GM19395 (cell line): ENCODE measurements around the gene SDK1.
"Not testable (repeated sequence)": the region's sequence is repeated elsewhere in the genome, so short reads cannot be mapped to it uniquely, and the experiment has no call there.

Experiments used
- ATAC-seq: cut with Tn5 transposase; IDR thresholded peaks from one replicate; pipeline ENCODE4 v1.9.1; 2021; ENCODE audit warnings: mild to moderate bottlenecking, moderate library complexity; ENCODE audit not compliant: unreplicated experiment

The SDK1 gene

DNA sequence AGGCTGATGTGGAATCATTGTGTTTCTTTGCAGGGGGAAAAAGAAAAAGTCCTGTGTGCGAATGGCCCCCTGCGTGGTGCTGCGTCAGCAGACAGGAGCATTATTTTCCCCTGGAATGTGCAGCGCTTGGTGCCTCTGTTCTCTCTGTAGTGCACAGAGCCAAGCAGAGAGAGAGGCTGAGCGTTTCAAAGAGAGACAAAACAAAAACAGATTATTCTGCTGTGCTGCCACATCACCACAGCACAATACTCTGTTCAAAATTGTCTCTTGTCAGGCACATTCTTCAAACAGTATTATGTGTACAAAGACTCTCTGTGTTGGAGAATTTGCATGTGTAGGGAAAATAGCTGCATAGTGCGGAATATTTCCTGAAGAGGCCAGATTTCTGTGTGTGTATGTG is 609.0 kb downstream of the SDK1 start:
- ATAC-seq = no peak

DNA sequence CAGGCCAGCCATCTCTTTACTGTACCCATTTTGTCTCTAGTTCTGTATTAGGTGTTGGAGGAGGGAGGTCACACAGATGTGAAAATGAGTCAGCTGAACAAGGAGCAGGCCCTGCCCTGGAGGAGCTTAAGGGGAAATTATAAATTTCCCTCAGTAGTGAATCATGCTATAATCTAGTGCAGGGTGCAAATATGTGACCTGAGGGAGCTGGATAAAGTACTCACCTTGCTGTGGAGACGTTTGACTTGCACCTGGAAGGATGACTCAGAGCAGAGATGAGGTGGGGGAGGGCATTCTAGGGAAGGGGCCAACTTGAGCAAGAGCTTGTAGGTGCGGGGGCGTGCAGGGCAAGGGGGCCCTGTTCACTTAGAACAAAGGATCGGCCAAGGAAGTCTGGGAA is 610.6 kb downstream of the SDK1 start:
- ATAC-seq = no peak

DNA sequence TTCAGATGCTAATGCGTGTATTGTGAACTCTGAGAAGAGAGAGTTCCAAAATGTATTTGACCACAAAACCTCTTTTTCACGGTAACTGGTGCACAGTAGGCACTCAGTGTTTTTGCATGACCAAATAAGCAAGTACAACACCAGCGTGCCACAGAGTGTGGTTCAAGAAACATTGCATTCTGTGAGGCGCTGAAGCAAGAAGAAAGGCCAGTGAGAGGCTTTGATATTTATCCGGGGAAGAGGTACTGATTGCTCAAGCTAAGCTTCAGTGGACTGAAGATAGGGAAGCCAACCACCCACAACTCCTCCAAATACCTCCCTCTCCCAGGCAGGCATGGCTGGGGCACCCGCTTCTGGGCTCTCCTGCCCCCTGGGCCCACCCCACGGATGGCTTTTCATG is 611.2 kb downstream of the SDK1 start:
- no peak for ATAC-seq

DNA sequence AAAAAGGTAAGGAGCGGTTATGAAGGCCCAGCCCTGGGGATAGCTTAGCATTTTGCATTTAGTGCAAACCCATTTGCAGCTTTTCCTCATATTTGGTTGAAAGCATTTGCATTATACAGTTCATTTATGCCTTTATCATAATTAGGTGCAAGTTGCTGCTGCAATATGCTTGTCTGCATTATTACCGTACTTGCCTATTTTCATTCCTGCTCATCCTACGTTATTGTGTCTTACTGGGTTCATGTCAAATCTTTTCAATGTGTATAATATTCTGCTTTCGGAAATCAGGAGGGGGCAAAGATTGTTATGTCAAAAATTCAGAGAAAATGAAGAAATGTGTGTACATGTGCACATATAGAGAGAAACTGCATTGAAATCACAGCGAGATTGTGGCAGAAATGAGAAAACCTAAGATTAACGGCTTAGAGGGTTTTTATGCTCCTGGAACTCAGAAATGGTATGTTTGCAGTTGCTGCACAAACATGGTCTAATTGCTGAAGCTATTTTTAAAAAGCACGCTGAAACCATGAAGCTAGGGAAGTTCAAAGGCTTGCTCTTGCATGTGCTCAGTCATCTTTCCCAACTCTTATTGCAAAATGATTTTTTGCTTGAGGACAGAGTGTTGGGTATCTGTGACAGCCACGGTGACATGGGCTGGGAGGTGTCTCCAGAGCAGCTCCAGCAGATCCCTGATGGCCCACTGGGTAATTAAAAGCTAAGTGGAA is 613.2 kb downstream of the SDK1 start:
- ATAC-seq = no peak

DNA sequence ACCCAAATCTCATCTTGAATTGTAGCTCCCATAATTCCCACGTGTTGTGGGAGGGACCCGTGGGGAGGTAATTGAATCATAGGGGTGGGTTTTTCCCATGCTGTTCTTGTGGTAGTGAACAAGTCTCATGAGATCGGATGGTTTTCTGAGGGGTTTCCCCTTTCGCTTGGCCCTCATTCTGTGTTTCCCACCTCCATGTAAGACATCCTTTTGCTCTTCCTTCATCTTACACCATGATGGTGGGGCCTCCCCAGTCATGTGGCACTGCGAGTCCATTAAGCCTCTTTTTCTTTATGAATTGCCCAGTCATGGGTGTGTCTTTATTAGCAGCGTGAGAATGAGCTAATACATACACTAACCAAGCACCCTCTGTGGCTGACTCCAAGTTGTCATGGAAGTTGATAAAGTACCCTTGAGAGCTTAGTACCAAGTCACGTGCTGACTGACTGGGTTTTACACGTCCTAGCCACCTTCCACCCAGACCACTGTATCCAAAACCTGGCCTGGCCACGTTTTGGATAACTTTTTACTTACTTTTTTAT is 614.4 kb downstream of the SDK1 start:
- no peak for ATAC-seq

DNA sequence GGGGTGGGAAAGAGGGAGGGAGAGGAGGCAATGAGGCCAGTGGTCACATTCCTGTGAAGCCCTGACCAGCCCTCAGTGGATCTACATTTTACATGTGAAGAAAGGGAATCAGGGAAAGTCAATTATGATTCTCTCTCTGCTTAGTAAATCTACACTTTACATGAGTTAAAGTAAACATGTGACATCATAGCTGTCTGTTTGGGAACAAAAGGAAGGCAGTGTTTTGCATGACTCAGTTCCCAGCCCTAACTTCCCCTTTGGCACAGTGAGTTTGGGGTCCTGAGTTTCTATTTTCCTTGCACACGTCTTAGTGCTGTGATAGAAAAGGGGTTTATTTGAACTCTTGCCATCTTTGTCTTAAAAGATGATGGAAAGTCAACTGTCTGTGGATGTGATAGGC is 615.1 kb downstream of the SDK1 start:
- no peak for ATAC-seq

GRCh38 chr7:3917436-3917835 is 616.4 kb downstream of the SDK1 start:
- no peak for ATAC-seq

DNA sequence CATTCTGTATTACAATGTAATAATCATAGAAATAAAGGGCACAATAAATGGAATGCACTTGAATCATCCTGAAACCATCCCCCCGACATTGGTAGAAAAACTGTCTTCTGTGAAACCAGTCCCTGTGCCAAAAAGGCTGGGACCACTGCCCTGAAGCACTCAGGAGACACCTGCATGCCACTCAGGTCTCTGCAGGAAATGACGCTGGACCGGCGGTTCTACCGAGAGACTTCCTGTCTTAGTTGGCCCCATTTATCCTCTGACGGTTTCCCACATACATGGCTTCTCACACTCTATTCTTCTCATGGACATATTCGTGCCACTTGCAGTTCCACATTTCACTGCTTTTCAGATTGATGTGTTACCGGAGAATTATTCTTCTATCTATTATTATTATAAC is 617.5 kb downstream of the SDK1 start:
- ATAC-seq = no peak

- ATAC-seq = no peak
These were observed 621.2 kb downstream of the SDK1 start for GRCh38 chr7:3922175-3922635.

DNA sequence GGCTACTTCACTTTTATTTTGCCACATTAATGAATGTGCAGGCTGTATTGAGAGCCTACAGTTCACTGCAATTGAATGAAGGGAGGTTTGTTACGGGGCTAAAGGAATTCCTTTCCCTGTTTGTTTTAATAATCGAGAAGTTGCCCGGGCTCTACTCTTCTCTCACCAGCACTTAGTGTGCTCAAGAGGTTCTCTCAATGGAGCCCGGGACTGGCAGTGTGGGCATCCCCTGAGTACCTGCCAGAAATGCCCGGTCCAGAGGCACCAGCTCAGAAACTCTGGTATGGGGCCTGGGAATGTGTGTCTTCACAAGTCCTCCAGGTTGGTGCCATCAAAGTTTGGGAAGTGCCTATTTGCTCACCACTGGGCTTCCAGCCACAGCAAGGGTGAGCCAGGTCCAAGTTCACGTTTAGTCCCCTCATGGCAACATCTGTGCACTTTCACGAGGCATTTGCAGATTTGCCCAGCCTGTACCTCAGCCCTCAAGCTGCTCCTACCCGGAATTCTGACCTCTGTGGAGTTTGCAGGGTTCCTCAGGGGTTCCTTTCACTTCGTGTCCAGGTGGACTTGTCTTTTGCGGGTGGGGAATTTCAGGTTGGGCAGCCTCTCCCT is 622.4 kb downstream of the SDK1 start:
- ATAC-seq = no peak

DNA sequence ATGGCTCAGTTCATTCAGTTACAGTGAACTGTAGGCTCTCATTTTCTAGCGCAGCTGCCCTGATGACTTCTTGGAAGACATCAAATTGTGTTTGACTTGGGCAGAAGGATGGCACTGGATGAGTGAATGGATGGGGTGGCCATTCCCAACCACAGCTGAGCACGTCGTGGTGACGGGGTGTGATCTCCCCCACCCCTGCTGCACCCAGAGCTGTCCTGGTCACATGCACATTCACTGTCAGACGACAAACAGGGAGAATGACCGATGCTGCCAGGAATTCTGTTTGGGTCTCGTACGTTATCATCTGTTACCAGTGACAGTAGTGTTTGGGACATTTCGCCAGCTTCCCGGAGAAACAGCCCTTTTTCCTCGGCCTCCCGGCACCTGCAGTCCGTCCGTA is 623.2 kb downstream of the SDK1 start:
- no peak for ATAC-seq

DNA sequence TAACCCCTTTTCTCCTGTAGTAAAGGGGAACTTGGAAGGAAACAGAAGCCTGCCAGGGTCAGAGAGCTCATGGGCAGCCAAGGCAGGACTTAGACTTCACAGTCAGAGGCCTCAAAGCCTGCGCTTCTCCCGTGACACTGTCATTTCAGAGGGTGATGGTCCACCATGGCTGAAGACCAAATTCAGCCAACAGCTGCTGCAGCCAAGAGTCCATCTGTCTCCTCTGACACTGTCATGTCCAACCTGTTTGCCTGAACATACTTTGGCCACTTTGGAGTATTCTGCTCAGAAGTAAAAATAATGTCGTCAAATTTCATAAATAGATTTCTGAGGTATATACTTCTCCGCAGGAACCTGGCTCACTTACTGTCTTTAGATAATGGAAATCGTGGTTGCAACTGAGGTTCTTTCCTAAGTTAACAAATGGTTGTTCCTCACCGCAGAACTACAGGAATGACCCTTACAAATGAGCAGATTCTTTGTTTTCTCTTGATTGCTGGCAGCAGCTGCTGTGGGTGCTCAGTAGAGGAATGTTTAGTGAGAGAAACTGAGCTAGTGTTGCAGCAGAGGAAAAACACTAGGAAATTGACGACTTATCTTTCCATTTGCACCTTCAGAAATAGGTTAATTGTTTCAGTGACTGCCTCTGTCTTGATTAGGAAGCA is 626.5 kb downstream of the SDK1 start:
- ATAC-seq = no peak

DNA sequence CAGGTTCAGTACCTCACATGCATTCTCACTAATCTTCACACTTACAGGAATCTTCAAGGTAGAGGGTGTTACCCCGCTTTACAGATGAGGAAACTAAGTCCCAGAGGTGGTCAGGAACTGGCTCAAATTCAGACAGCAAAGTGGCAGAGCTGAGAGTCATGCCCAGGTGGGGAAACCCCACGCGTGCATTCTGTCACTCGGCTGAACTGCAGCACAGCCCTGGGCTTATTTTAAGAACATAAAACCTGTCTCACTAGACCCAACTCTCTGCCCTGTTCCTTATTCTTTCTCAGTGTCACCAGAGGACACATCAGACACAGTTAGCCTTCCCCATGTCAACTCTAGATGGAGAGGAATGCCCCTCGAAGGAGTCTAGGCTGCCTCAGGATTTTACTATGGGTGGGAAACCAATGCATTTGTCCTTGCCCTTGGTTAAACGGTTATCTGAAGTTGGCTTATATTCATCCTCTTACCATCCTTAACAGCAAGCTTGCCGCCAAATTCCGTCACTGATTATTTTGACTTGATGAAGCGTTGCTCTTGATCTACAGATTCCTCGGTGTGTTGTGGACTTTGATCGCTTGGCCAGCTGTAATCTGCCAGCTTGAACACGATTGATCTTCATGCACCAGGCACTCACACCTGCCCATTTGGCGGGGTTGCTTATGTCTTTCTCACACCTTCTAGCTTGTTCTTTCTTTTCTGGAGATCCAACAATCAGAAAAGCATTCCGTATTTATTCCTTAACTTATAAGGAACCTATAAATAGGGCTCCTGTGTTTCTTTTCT is 627.9 kb downstream of the SDK1 start:
- ATAC-seq = no peak

- ATAC-seq = no peak
These were observed 630.8 kb downstream of the SDK1 start for GRCh38 chr7:3931843-3932242.

DNA sequence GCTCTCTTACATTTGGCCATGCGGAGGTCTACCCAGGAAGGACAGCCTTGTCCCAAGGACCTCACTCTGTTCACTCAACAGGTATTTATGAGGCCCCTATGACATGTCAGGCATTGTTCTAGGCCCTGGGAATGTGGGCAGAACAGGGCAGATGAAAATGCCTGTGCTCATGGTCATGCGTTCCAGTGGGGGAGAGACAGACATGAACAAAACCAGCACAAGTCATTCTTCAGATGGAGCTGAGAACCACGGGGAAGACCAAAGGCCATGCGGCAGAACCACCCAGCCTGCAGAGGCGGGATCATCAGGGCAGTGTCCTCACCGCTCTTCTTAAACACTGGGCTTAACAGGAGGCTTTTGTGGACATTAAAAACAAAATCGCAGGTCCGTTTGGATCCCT is 636.1 kb downstream of the SDK1 start:
- ATAC-seq = no peak

DNA sequence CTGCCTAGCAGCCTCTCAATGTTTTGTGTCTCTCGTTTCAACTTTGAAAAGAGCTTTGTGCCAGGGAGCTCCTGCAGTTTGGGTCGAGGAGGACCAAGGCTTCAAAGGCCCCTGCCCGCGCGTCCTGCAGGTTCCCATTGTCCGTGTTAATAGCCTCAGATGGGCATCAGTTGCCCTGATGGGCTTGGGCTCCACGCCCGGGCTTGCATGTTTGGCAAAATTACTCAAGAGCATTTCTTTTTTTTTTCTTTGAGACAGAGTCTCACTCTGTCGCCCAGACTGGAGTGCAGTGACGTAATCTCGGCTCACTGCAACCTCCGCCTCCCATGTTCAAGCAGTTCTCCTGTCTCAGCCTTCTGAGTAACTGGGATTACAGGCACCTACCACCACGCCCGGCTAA is 636.6 kb downstream of the SDK1 start:
- ATAC-seq = no peak

GRCh38 chr7:3941706-3942105 is 640.7 kb downstream of the SDK1 start:
- ATAC-seq = not testable (repeated sequence)

DNA sequence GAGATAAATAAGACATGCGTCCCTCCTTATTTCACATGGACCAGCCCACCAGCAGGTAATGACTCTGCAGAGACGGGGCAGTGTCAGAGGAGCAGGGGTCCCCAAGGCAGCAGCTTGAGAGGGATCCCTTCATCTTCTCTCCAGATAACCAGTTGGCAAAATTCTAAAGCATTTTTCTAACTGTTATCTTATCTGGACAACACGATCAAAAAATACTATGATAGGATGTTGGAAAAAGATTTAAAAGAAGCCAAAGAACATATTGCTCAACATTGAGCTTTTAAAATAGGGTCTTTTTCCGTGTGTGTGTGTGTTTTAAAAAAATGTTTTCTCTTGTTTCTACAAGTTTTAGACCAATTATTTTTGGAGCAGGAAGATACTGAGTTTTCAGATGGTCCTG is 641.2 kb downstream of the SDK1 start:
- ATAC-seq = no peak

DNA sequence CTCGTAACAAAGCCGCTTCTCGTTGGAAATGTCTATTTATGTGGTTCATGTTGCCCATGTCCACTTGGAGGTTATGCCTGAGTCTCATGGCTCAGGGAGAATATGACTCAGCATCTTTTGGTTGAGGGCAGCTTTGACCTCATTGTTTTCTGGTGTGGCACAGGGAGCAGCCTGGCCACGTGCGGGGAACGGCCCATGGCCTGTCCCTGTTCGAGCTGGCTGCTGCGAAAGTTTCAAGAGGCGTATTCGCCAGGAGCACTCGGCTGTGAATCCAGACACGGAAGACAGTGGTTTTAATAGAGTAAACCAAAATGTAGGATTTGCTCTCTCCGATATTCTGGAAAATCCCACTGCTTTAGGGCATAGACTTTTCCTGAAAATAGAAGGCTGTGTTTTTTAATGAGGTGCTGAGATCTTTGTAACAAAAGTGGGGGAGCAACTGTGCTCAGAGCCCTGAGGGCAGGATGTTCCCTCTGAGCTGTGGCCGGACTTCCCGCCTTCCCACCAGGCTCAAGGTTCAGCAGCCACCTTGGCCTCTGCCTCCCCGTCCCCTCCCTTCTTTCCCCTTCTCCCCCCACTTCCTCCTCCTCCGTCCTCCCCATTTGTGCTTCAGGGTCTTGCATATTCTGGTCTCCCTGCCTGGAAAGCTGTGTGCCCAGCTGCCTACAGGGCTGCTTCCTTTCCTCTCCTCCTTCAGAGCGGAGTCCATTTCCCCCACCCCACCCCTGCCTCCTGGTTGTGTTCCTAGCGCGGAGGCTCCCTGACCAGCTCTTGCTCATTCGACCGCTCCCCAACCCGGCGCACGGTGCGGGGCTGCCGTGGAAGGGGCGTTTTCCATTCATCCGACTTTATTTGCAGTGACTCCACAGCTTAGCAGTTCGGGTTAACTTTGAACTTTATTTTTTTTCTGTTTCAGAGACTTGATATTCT is 642.0 kb downstream of the SDK1 start:
- ATAC-seq = no peak
